Loucy (cell line): Measurements from ENCODE around the gene EGLN2.
"Not testable (repeated sequence)": the region's sequence is repeated elsewhere in the genome, so short reads cannot be mapped to it uniquely, and the experiment has no call there.

ENCODE experiments used
- EZH2phosphoT487 ChIP-seq: fragments of 200-600 bp; IDR thresholded peaks from 2 replicates; pipeline ENCODE4 v1.6.1; 2018; ENCODE audit warnings: antibody characterized with exemption, mild to moderate bottlenecking, moderate library complexity, borderline replicate concordance
- TF ChIP-seq, protein P1 (sequence below): fragments of 200-600 bp; sonication (generic); conservative IDR thresholded peaks from 2 replicates; pipeline ENCODE4 v1.5.1; 2014; ENCODE audit warnings: mild to moderate bottlenecking, antibody characterized with exemption, low read length

DNA sequence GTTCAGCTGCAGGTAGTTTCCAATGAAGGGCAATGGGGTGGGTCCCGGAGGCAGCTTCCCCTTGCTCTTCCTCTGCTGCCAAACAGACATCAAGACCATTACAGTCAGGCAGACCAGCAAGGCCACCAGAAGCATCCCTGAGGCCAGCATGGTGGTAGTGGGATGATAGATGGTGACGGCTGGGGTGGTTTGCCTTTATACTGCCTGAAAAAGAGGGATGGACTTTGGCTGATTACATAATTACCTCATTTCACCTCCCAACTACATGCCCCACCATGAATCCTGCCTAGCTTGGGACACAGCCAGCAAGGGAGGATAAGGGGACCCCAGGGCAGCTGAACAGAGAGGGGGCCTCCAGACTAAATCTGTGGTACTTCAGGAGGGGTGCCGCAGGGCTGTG lies 51.3 kb downstream of the EGLN2 start, which contains the start of gene CYP2A6:
- TF ChIP-seq, protein P1, sequence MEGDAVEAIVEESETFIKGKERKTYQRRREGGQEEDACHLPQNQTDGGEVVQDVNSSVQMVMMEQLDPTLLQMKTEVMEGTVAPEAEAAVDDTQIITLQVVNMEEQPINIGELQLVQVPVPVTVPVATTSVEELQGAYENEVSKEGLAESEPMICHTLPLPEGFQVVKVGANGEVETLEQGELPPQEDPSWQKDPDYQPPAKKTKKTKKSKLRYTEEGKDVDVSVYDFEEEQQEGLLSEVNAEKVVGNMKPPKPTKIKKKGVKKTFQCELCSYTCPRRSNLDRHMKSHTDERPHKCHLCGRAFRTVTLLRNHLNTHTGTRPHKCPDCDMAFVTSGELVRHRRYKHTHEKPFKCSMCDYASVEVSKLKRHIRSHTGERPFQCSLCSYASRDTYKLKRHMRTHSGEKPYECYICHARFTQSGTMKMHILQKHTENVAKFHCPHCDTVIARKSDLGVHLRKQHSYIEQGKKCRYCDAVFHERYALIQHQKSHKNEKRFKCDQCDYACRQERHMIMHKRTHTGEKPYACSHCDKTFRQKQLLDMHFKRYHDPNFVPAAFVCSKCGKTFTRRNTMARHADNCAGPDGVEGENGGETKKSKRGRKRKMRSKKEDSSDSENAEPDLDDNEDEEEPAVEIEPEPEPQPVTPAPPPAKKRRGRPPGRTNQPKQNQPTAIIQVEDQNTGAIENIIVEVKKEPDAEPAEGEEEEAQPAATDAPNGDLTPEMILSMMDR, result not testable (repeated sequence)
- TF ChIP-seq EZH2phosphoT487, result not testable (repeated sequence)
